ENCODE results near the gene GNG12.

DNA sequence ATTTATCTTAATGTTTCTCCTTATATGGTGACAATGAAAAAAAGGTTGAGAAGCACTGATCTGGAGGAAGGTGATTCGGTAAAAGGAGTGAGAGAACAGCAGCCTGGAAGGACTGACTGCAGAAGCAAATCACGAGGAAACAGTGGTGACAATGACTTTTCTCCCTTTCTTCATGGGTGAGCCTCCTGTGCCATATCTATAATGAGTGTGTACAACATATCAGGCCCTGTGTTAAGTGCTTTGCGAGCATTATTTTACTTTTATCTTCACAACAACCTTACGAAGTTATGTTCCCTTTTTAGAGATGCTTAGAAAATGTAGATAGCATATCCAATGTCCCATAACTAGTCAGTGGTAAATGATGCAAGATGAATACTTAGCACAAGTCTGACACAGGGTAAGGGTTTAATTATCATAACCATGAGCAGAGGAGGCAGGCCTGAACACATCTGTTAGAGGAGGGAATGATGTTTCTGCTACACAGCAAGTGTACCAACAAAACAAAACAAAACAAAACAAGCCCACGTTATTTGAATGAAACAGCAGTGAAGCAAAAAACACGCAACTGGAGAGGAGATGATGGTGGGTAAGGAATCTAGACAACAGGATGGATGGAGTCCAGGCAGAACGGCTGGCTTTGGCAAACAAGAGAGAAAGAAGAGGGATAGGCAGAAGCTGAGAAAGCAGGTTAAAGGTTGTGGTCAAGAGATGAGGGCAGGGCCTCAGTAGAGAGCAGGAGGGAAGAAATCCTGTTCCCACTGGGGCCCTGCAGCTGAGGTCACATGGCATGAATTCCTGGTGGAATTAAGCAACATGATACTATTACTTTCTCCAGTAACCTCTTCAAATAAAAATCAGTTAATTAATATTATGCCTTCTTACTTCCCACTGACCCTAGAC, 29.6 kb downstream of the GNG12 start:
- TF ChIP-seq, protein P1, sequence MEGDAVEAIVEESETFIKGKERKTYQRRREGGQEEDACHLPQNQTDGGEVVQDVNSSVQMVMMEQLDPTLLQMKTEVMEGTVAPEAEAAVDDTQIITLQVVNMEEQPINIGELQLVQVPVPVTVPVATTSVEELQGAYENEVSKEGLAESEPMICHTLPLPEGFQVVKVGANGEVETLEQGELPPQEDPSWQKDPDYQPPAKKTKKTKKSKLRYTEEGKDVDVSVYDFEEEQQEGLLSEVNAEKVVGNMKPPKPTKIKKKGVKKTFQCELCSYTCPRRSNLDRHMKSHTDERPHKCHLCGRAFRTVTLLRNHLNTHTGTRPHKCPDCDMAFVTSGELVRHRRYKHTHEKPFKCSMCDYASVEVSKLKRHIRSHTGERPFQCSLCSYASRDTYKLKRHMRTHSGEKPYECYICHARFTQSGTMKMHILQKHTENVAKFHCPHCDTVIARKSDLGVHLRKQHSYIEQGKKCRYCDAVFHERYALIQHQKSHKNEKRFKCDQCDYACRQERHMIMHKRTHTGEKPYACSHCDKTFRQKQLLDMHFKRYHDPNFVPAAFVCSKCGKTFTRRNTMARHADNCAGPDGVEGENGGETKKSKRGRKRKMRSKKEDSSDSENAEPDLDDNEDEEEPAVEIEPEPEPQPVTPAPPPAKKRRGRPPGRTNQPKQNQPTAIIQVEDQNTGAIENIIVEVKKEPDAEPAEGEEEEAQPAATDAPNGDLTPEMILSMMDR (IDR thresholded peaks at IDR 0.05), result no peak
- TF ChIP-seq POLR2A (IDR thresholded peaks at IDR 0.05), result no peak

All from adrenal gland (tissue), 5 donors.